K562 (cell line): ENCODE data around the gene SCUBE1. TPM values are rescaled to one million over a fixed set of nuclear protein-coding genes. Genes with fewer than 3 reads are reported as not detected.

ENCODE experiments used
- ATF7 ChIP-seq: fragments of 450-650 bp; IDR thresholded peaks from 2 replicates; pipeline ENCODE4 v1.7.1; 2014; ENCODE audit warnings: mild to moderate bottlenecking, moderate library complexity
- CREB1 ChIP-seq, 2 experiments: sonication (generic) in 1 of 2; formaldehyde crosslinking in 1 of 2; IDR thresholded peaks; 2 replicates each; pipeline versions ENCODE4 v1.6.1 to v1.8.0; 2012 to 2022; ENCODE audit warnings: inconsistent platforms in 1 of 2, mild to moderate bottlenecking in 1 of 2, missing genetic modification reagents in 1 of 2, moderate library complexity in 1 of 2
- EP300 ChIP-seq: IDR thresholded peaks from 2 replicates; pipeline ENCODE4 v1.6.1; 2012; ENCODE audit warnings: low read length, improper control_type of control experiment
- FOXK2 ChIP-seq, 2 experiments: fragments of 450-650 bp; IDR thresholded peaks in 1 of 2; conservative IDR thresholded peaks in 1 of 2; 2 replicates each; pipeline ENCODE4 v1.6.1; 2016; ENCODE audit warnings: low read depth in 2 of 2, mild to moderate bottlenecking in 1 of 2
- JUN ChIP-seq, 2 experiments: sonication (generic) in 1 of 2; formaldehyde crosslinking in 1 of 2; IDR thresholded peaks; 2 replicates each; pipeline versions ENCODE4 v1.6.1 to v1.8.0; 2012 to 2022; ENCODE audit warnings: borderline replicate concordance in 2 of 2, mild to moderate bottlenecking in 2 of 2, improper control_type of control experiment in 1 of 2, low read depth in 1 of 2, low read length in 1 of 2, missing genetic modification reagents in 1 of 2
- TCF7L2 ChIP-seq: fragments of 150-350 bp; IDR thresholded peaks from 2 replicates; pipeline ENCODE4 v1.6.1; 2016; ENCODE audit warnings: low read depth, mild to moderate bottlenecking, low read length, moderate library complexity
- ZNF583 ChIP-seq: fragments of 250-450 bp; sonication (Bioruptor Pico); IDR thresholded peaks from 2 replicates; pipeline ENCODE4 v1.4.0; 2020
- ZNF79 ChIP-seq: fragments of 250-450 bp; sonication (Bioruptor Pico); IDR thresholded peaks from 2 replicates; pipeline ENCODE4 v1.4.0; 2020; ENCODE audit warnings: low read depth, mild to moderate bottlenecking, moderate library complexity
- polyA plus RNA-seq, 8 experiments: library from polyadenylated mRNA; depleted of rRNA in 4 of 8; stranded (reverse) in 5 of 8; unstranded in 3 of 8; fragments of >200 nt; fragmentation: Nextera tagmentation in 2 of 8; fragmentation: Illumina TruSeq in 1 of 8; extraction: Ambion mirVana in 2 of 8; extraction: Trizol in 1 of 8; gene quantifications; 2 replicates each; pipeline versions ENCODE4 v1.2.1 to v1.2.3, GENCODE V29; 2011 to 2014; ENCODE audit warnings: inconsistent platforms in 1 of 8, missing spikeins in 1 of 8
- total RNA-seq, 7 experiments: library from RNA; depleted of rRNA in 6 of 7; stranded (reverse); fragments of >200 nt in 6 of 7; fragmentation: Illumina TruSeq in 2 of 7; extraction: Trizol in 2 of 7; gene quantifications; 2 replicates each; pipeline versions ENCODE4 v1.2.1 to v1.2.3, GENCODE V29; 2011 to 2021; ENCODE audit warnings: low replicate concordance in 1 of 7
- TF ChIP-seq, protein P1 (sequence below): fragments of 450-650 bp; IDR thresholded peaks from 2 replicates; pipeline ENCODE4 v1.6.1; 2016; ENCODE audit warnings: mild to moderate bottlenecking, moderate library complexity
- TF ChIP-seq, protein P2 (sequence below): fragments of 450-650 bp; conservative IDR thresholded peaks from 2 replicates; pipeline ENCODE4 v1.6.1; 2016; ENCODE audit warnings: missing genetic modification characterization, low read depth, mild to moderate bottlenecking, missing compliant biosample characterization, moderate library complexity
- TF ChIP-seq, protein P3 (sequence below), 2 experiments: fragments of 450-650 bp; conservative IDR thresholded peaks; 2 replicates each; pipeline ENCODE4 v1.6.1; 2017; ENCODE audit warnings: mild to moderate bottlenecking in 2 of 2, moderate library complexity in 2 of 2

The SCUBE1 gene
- total and polyA plus RNA-seq, 9 of the 15 experiments (the other 6 are each of a cell fraction or from before 2014, with no cell fraction given): 0.03 to 0.47 (median 0.29) TPM; not detected in 6

DNA sequence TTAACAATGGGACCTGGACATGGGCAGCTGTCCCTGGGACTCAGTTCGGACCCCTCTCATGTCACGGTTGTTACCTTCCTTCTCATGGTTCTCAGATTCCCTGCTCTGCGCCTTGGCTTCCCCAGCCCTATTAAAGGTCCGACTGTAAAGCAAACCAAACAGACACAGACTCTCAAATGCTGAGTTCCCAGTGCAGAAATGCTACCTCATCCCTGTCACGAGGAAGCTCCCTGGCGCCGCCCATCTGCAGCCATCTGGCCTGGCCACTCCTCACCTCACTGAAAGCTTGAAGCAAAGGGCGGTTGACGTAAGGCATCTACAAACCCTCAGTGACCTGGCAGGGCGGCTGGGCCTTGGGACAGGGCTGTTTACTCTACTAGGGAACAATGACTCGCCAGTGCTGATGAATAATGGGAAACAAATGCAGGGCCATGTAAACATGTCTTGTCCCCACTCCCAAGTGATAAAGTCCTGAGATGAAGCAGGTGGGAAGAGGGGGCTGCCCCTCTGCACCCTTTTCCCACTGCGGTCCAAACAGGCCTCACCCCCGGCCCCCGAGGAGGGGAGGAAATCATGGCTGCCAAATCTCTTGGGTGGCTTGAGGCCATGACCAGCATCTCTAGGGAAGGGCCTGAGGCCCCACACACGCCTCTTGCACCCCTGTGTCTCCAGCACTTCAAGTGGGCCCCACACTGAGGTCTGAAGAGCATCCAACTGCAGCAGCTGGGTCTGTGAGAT lies 49.3 kb downstream of the SCUBE1 start (continued):
- TF ChIP-seq, protein P1, sequence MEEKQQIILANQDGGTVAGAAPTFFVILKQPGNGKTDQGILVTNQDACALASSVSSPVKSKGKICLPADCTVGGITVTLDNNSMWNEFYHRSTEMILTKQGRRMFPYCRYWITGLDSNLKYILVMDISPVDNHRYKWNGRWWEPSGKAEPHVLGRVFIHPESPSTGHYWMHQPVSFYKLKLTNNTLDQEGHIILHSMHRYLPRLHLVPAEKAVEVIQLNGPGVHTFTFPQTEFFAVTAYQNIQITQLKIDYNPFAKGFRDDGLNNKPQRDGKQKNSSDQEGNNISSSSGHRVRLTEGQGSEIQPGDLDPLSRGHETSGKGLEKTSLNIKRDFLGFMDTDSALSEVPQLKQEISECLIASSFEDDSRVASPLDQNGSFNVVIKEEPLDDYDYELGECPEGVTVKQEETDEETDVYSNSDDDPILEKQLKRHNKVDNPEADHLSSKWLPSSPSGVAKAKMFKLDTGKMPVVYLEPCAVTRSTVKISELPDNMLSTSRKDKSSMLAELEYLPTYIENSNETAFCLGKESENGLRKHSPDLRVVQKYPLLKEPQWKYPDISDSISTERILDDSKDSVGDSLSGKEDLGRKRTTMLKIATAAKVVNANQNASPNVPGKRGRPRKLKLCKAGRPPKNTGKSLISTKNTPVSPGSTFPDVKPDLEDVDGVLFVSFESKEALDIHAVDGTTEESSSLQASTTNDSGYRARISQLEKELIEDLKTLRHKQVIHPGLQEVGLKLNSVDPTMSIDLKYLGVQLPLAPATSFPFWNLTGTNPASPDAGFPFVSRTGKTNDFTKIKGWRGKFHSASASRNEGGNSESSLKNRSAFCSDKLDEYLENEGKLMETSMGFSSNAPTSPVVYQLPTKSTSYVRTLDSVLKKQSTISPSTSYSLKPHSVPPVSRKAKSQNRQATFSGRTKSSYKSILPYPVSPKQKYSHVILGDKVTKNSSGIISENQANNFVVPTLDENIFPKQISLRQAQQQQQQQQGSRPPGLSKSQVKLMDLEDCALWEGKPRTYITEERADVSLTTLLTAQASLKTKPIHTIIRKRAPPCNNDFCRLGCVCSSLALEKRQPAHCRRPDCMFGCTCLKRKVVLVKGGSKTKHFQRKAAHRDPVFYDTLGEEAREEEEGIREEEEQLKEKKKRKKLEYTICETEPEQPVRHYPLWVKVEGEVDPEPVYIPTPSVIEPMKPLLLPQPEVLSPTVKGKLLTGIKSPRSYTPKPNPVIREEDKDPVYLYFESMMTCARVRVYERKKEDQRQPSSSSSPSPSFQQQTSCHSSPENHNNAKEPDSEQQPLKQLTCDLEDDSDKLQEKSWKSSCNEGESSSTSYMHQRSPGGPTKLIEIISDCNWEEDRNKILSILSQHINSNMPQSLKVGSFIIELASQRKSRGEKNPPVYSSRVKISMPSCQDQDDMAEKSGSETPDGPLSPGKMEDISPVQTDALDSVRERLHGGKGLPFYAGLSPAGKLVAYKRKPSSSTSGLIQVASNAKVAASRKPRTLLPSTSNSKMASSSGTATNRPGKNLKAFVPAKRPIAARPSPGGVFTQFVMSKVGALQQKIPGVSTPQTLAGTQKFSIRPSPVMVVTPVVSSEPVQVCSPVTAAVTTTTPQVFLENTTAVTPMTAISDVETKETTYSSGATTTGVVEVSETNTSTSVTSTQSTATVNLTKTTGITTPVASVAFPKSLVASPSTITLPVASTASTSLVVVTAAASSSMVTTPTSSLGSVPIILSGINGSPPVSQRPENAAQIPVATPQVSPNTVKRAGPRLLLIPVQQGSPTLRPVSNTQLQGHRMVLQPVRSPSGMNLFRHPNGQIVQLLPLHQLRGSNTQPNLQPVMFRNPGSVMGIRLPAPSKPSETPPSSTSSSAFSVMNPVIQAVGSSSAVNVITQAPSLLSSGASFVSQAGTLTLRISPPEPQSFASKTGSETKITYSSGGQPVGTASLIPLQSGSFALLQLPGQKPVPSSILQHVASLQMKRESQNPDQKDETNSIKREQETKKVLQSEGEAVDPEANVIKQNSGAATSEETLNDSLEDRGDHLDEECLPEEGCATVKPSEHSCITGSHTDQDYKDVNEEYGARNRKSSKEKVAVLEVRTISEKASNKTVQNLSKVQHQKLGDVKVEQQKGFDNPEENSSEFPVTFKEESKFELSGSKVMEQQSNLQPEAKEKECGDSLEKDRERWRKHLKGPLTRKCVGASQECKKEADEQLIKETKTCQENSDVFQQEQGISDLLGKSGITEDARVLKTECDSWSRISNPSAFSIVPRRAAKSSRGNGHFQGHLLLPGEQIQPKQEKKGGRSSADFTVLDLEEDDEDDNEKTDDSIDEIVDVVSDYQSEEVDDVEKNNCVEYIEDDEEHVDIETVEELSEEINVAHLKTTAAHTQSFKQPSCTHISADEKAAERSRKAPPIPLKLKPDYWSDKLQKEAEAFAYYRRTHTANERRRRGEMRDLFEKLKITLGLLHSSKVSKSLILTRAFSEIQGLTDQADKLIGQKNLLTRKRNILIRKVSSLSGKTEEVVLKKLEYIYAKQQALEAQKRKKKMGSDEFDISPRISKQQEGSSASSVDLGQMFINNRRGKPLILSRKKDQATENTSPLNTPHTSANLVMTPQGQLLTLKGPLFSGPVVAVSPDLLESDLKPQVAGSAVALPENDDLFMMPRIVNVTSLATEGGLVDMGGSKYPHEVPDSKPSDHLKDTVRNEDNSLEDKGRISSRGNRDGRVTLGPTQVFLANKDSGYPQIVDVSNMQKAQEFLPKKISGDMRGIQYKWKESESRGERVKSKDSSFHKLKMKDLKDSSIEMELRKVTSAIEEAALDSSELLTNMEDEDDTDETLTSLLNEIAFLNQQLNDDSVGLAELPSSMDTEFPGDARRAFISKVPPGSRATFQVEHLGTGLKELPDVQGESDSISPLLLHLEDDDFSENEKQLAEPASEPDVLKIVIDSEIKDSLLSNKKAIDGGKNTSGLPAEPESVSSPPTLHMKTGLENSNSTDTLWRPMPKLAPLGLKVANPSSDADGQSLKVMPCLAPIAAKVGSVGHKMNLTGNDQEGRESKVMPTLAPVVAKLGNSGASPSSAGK: peak; percentile 74
- TF ChIP-seq CREB1 (IDR thresholded peaks at IDR 0.05) (no peak), CREB1 (CRISPR knock-in tag; IDR thresholded peaks at IDR 0.05) (0 out of 2 replicates have a peak, but pooled peaks have one; percentile 29), EP300 (peak; percentile 22; the same call in 1 of the 2 replicates), ZNF583 (no peak), FOXK2 (conservative IDR thresholded peaks at IDR 0.05 in 1 of 2, IDR thresholded peaks at IDR 0.05 in 1 of 2; ENCODE audit: low read depth in 2 of 2) (peak; percentile 85 to 90), TCF7L2 (no peak), JUN (IDR thresholded peaks at IDR 0.05; ENCODE audit: borderline replicate concordance, low read depth, low read length) (peak; percentile 50; the same call in 1 of the 2 replicates), JUN (CRISPR knock-in tag; IDR thresholded peaks at IDR 0.05; ENCODE audit: borderline replicate concordance) (no peak), ATF7 (peak; percentile 85; the same call in 1 of the 2 replicates), ZNF79 (CRISPR knock-in tag) (no peak)
- TF ChIP-seq, protein P2, sequence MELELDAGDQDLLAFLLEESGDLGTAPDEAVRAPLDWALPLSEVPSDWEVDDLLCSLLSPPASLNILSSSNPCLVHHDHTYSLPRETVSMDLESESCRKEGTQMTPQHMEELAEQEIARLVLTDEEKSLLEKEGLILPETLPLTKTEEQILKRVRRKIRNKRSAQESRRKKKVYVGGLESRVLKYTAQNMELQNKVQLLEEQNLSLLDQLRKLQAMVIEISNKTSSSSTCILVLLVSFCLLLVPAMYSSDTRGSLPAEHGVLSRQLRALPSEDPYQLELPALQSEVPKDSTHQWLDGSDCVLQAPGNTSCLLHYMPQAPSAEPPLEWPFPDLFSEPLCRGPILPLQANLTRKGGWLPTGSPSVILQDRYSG (tag): peak; percentile 88
- TF ChIP-seq, protein P3, sequence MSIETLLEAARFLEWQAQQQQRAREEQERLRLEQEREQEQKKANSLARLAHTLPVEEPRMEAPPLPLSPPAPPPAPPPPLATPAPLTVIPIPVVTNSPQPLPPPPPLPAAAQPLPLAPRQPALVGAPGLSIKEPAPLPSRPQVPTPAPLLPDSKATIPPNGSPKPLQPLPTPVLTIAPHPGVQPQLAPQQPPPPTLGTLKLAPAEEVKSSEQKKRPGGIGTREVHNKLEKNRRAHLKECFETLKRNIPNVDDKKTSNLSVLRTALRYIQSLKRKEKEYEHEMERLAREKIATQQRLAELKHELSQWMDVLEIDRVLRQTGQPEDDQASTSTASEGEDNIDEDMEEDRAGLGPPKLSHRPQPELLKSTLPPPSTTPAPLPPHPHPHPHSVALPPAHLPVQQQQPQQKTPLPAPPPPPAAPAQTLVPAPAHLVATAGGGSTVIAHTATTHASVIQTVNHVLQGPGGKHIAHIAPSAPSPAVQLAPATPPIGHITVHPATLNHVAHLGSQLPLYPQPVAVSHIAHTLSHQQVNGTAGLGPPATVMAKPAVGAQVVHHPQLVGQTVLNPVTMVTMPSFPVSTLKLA (conservative IDR thresholded peaks at IDR 0.05): peak; percentile 33 to 42; a peak in 2 of 4 replicates
